Endothelial cell (in vitro differentiated cells): ENCODE results near the gene COG8. TPM values are rescaled to one million over a fixed set of nuclear protein-coding genes. Genes with fewer than 3 reads are reported as not detected.

Source experiments
- DNase-seq: peaks from one replicate; pipeline ENCODE4 v3.0.0; 2021; ENCODE audit warnings: low spot score
- H3K27ac Mint-ChIP-seq: one replicate; pipeline ENCODE4 v1.8.0; 2021; ENCODE audit warnings: mixed read lengths, inconsistent platforms; ENCODE audit not compliant: unreplicated experiment
- H3K27me3 Mint-ChIP-seq: one replicate; pipeline ENCODE4 v1.8.0; 2021; ENCODE audit warnings: mild to moderate bottlenecking, moderate library complexity, mixed read lengths, inconsistent platforms; ENCODE audit not compliant: unreplicated experiment
- H3K36me3 Mint-ChIP-seq: one replicate; pipeline ENCODE4 v1.8.0; 2021; ENCODE audit warnings: mild to moderate bottlenecking, low read depth, mixed read lengths, inconsistent platforms; ENCODE audit not compliant: unreplicated experiment
- H3K4me1 Mint-ChIP-seq: one replicate; pipeline ENCODE4 v1.8.0; 2021; ENCODE audit warnings: mild to moderate bottlenecking, mixed read lengths, inconsistent platforms; ENCODE audit not compliant: unreplicated experiment
- H3K4me3 Mint-ChIP-seq: one replicate; pipeline ENCODE4 v1.8.0; 2021; ENCODE audit warnings: mild to moderate bottlenecking, mixed read lengths, inconsistent platforms; ENCODE audit not compliant: unreplicated experiment
- H3K9me3 Mint-ChIP-seq: one replicate; pipeline ENCODE4 v1.8.0; 2021; ENCODE audit warnings: mixed read lengths, inconsistent platforms; ENCODE audit not compliant: unreplicated experiment
- total RNA-seq: library from RNA; stranded (reverse); fragmentation: NEBNext Ultra II Directional; extraction: Animal tissue kit (Norgen Biotek cat#: 25700); gene quantifications from one replicate; pipeline ENCODE4 v1.2.1, GENCODE V29; 2021; ENCODE audit not compliant: unreplicated experiment
- TF ChIP-seq, protein P1 (sequence below): fragments of 200-600 bp; sonication (generic); IDR thresholded peaks from one replicate; pipeline ENCODE4 v1.5.0; 2021; ENCODE audit warnings: antibody characterized with exemption; ENCODE audit not compliant: unreplicated experiment

The COG8 gene
- total RNA-seq, 1 donor from 2014 or later, result 33.1 TPM

DNA sequence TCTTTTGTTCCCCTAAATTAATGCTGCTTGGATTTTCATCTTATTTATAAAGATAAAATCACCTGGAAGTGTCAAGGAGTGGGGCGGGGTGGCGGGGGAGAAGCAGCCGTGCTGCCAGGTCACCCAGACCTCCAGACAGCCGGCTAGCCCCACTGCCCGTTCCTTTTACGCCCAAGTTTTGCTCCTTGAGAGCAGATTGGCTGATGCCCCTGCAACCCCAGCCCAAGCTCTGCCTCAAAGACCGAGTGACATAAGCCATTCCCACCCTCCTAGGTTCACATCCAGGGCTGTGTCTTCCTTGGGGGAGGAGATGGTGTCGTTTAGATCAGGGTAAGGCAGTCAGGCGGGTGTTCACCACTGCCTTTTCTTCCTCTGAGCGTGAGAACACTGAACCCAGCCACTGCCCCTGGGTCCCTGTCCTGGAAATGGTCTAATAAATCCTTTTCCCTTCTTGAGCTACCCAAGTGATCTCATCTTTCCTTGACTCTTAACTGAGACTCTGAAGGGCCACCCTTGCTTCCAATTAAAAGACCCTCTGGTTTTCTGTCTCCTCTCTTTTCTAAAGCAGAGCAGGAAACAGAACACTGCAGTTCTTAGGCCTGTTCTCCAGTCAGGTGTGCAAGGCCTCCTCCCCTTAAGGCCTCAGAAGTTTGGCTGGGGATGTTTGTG lies 14.6 kb downstream of the COG8 start:
- Mint-ChIP-seq H3K36me3 (peaks cover 45% of the 10 kb centered on the region), H3K9me3 (no peaks in the 10 kb centered on the region), H3K27ac (no peak overlapping the region), H3K27me3 (peaks cover 14% of the 10 kb centered on the region), H3K4me3 (peak overlapping the region; percentile 42), H3K4me1 (peaks cover 14% of the 10 kb centered on the region)
- TF ChIP-seq, protein P1, sequence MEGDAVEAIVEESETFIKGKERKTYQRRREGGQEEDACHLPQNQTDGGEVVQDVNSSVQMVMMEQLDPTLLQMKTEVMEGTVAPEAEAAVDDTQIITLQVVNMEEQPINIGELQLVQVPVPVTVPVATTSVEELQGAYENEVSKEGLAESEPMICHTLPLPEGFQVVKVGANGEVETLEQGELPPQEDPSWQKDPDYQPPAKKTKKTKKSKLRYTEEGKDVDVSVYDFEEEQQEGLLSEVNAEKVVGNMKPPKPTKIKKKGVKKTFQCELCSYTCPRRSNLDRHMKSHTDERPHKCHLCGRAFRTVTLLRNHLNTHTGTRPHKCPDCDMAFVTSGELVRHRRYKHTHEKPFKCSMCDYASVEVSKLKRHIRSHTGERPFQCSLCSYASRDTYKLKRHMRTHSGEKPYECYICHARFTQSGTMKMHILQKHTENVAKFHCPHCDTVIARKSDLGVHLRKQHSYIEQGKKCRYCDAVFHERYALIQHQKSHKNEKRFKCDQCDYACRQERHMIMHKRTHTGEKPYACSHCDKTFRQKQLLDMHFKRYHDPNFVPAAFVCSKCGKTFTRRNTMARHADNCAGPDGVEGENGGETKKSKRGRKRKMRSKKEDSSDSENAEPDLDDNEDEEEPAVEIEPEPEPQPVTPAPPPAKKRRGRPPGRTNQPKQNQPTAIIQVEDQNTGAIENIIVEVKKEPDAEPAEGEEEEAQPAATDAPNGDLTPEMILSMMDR, result no peak
- DNase-seq, result no peak

DNA sequence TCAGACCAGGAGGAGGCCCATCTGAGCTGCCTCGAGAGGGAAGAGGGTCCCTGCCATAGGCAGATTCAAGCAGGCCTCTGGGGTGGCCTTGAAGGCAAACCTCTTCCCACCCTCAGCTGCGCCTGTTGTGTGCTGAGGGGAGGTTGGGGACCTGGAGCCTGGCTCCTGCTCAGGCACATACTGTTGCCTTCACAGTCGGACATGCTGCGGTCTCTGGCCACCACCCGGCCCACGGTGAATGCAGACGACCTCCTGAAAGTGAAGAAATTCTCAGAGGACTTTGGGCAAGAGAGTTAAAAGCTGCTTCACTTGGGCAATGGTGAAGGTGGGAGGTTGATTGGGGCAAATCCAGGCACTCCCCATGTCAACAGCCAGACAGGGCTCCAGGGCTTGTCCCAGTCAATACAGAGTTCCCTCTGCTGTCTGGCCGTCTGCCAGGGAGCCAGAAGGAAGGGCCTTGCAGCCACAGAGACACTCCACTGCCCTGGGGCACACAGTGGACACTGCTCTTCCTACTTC lies 15.3 kb downstream of the COG8 start:
- H3K36me3 Mint-ChIP-seq, result peaks cover 51% of the 10 kb centered on the region
- TF ChIP-seq, protein P1, result no peak
- H3K4me3 Mint-ChIP-seq, result peak overlapping the region; percentile 42
- H3K27ac Mint-ChIP-seq, result no peak overlapping the region
- H3K27me3 Mint-ChIP-seq, result peaks cover 14% of the 10 kb centered on the region
- no peaks in the 10 kb centered on the region for H3K9me3 Mint-ChIP-seq
- DNase-seq, result no peak
- peaks cover 9% of the 10 kb centered on the region for H3K4me1 Mint-ChIP-seq

DNA sequence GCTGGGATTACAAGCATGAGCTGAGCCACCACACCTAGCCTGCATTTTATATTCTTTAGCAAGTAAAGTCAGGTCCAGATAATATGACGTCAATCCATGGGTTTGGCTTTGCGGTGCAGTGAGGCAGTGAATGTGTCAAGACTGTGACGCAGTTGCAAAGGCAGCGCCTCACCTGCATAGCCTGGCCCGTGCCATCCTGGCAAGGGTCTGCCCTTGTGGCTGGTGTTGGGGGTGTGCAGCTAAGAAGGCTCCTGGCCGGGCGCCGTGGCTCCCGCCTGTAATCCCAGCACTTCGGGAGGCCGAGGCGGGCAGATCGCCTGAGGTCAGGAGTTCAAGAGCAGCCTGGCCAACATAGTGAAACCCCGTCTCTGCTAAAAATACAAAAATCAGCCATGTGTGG lies 15.9 kb downstream of the COG8 start:
- TF ChIP-seq, protein P1, result no peak
- no peak overlapping the region for H3K4me3 Mint-ChIP-seq
- H3K9me3 Mint-ChIP-seq, result no peaks in the 10 kb centered on the region
- peaks cover 53% of the 10 kb centered on the region for H3K36me3 Mint-ChIP-seq
- H3K27me3 Mint-ChIP-seq, result peaks cover 10% of the 10 kb centered on the region
- H3K27ac Mint-ChIP-seq, result no peak overlapping the region
- peaks cover 2% of the 10 kb centered on the region for H3K4me1 Mint-ChIP-seq
- DNase-seq, result no peak

DNA sequence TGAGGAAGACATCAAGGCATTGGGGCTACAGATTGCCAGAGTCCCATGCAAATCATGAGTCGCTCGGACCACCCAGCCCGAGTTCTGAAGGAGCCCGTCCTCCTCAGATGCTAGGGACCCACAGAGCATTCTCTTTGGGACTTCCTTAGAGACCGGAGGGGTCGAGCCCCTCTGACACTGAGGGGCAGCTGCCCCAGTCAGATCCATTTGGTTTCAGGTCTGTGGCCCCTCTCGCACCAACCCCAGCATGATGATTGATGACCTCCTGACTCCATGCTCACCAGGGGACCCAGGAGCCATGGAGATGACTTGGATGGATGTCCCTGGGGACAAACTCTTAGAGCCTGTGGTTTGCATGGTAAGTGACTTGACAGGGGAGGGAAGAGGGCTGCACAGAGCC lies 17.0 kb downstream of the COG8 start:
- peaks cover 49% of the 10 kb centered on the region for H3K36me3 Mint-ChIP-seq
- TF ChIP-seq, protein P1, result no peak

DNA sequence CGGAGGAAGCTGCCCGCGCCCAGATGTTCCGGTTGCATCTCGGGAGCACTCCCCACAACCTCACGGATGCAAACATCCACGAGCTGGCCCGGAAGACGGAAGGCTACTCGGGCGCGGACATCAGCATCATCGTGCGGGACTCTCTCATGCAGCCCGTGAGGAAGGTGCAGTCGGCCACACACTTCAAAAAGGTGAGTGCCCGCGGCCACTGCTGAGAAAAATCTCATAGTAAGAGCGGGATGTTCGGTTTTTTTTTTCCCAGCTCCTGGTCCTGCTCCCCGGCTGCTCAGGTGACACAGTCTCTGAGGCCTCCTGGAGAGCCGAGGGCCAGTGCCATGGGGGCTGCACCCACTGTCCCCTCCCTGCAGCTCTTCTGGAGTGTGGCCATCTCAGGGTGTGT lies 18.3 kb downstream of the COG8 start:
- Mint-ChIP-seq H3K27me3 (peaks cover 12% of the 10 kb centered on the region), H3K4me3 (no peak overlapping the region), H3K27ac (peak overlapping the region; percentile 36), H3K9me3 (no peaks in the 10 kb centered on the region), H3K36me3 (peaks cover 48% of the 10 kb centered on the region), H3K4me1 (no peaks in the 10 kb centered on the region)
- DNase-seq, result no peak
- TF ChIP-seq, protein P1, result no peak

More for the DNA sequence above, 17.0 kb downstream of the COG8 start:
- H3K4me3 Mint-ChIP-seq, result no peak overlapping the region
- peaks cover 10% of the 10 kb centered on the region for H3K27me3 Mint-ChIP-seq
- H3K4me1 Mint-ChIP-seq, result no peaks in the 10 kb centered on the region
- H3K27ac Mint-ChIP-seq, result no peak overlapping the region
- H3K9me3 Mint-ChIP-seq, result no peaks in the 10 kb centered on the region
- no peak for DNase-seq
